NCI-H82 treated with DMSO at 0.1 percent for 48 hours (cell line): ENCODE data around the gene RASA3.

Source experiments
- DNase-seq: peaks from one replicate; lab custom pipeline; 2025; ENCODE audit not compliant: unreplicated experiment; lab: John Stamatoyannopoulos, UW

The RASA3 gene

DNA sequence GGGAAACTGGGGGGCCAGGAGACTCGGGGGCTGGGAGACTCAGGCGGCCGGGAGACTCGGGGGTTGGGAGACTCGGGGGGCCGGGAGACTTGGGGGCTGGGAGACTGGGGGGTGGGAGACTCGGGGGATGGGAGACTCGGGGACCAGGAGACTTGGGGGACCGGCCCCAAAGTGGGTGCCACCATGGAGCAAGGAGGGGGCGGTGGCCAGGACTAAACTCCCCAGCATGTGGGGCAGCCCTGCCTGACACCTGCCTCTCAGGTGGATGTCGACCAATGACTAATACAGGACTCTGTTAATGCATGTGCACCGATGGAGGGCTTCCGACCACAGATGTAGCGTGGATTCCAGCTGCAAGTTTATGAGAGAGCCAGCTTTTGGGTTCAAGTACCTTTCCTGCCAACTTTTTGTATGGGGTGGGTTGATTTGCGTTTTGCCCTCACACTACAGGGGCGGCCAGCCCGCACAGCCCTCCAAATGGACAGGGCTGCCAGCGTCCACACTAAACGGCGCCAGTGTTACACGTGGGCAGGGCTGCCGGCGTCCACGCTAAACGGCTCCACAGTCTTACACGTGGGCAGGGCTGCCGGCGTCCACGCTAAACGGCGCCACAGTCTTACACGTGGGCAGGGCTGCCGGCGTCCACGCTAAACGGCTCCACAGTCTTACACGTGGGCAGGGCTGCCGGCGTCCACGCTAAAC lies 62.2 kb downstream of the RASA3 start:
- no peak for DNase-seq

- DNase-seq, result no peak
Measured at GRCh38 chr13:114069376-114070097, 62.9 kb downstream of the RASA3 start.

GRCh38 chr13:114068656-114069318 lies 63.6 kb downstream of the RASA3 start:
- DNase-seq, result no peak

GRCh38 chr13:114067886-114068651 lies 64.4 kb downstream of the RASA3 start:
- DNase-seq, result no peak

DNA sequence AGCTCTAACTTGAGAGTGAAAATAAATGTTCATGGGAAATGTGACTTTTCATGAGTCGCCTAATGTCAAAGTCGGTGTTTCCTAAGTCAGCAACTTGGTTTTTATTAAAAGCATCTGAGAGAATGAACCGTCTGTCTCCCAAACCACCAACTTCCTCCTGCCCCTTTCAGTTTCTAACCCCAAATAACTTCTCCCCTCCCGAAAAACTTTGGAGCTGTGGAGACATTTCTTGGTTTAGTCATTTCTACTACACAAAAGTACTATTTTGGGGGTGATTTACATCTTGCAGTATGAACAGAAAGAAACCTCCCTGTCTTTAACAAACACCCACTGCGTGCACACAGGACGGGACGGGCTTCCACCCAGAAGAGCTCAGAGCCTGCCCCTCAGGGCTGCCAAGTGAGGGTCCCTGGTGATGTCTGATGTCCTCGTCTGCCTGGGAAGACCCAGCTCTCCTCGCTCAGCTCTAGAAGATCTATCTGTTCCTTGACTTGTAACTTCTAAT lies 65.0 kb downstream of the RASA3 start:
- no peak for DNase-seq

GRCh38 chr13:114066956-114067355 lies 65.5 kb downstream of the RASA3 start:
- DNase-seq, result no peak

DNA sequence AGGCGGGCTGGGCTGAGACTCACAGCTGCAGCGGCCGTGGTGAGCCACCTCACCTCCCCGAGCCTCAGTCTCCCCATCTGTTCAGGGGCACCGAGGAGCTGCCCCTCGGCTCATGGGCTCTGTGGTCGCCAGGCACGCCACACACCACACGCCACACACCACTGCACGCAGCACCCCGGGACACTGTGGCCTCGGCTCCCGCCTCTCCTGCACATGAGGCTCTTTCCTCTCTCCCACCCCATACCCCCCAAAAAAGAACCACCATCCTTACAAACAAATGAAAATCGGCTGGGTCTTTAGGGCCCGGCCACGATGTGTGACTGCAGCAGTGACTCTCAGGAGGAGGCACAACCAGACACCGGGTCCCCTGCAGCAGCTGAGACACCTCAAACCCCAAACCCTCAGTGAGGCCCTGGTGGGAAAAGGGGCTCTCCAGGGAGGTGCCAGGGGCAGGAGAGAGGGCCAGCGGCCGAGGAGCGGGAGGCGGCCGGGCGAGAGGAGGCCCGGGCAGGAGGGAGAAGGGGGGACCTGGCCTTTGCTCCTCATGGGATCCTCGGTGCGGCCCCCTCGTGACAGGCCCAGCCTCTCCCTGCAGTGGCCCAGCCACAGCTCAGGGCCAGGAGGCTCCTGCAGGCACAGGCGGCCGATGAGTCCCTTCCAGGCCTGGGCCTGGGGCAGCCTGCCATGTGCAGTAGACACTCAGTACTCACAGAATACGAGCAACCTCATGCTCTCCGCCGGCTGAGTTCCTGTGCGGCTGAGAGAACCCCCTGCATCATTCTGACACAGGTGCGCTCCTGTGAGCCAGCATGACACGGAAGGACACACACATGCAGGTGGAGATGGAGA lies 66.3 kb downstream of the RASA3 start:
- DNase-seq, result no peak

DNA sequence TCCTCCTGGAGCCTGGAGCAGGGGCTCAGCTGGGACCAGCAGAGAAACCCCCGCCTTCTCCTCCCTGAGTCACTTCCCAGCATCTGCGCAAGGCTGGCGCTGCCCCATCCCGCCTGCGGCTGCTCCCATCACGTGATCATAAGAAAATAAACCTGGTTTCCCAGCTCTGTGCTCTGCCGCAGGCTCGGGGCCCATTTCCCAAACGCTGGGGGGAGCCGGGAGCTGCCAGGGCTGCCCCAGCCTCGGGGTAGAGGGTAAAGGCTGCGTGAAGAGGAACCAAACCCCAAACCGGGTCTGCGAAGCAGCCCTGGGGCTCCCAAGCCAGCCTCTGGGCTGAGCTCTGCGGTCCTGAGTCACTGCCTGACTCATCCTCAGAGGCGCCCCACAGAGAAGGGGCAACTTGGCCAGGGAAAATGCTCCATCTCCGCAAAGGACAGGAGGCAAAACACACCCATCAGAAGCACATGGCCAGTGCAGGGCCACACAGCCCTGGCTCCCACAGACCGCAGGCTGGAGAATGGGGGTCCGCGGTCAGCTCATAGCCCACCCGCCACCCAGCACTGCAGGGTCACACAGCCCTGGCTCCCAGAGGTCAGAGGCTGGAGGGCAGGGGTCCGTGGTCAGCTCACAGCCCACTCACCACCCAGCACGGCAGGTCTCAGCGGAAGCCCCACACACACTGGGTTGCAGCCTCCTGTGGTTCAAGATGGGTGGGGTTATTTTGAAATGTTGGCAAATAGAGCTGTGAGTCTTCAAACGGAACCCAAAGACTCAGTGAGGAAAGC lies 67.1 kb downstream of the RASA3 start:
- DNase-seq, result no peak

GRCh38 chr13:114064450-114065140 lies 67.8 kb downstream of the RASA3 start:
- no peak for DNase-seq

DNA sequence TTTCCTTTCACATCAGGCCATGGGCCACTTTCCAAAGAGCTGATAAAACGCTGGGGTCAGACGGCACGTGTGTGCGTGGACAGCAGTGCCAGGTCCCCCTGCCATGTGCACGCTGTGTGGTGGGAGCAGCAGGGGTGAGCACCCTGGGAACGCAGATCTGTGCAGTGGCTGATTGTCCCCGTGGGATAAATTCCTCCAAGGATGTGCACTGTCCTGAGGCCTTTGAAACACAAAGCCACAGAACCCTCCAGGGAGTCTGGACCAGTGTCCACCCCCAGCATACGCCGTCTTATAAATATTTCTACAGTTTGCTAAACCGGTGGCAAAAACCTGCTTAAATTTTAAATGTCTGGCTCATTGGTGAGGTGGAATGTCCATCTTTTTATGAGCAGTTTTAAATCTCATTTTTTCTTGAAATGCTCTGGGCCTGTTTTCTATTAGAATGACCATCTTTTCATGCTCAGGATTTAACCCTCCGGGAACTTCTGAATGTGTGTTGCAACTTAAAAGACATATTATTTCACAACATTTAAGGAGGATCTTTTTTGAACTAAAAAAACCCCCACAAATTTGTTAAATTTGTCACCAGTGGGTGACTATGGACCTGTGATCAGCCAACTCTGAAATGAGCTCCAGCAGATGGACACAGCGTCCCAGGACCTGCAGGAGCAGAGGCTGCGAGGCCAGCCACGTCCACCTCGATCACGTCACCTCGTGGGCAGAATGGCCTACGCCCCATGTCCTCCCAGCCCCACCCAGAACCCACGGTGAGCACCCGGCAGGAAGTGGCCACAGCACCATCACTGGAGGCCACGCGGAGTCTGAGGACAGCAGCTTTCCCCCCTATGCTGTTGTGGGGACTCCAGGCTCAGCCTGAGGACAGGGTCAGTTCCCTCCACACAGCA lies 68.6 kb downstream of the RASA3 start:
- no peak for DNase-seq

DNA sequence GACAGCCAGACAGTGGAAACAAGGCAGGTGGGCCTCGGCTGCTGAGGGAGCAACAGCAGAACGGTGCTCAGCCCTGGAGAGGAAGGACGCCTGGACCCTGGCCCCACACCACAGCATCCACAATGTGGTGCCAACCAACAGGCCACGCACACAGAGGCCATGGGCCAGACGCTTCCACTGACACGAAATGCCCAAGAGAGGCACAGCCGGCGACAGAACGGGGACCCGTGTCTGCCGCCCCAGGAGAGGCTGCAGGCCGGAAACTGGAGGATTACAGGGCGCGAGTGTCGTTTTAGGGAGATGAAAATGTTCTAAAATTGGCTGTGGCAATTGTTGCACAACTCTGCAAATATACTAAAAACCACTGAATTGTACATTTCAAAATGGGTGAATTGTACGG lies 69.7 kb downstream of the RASA3 start:
- DNase-seq, result no peak

DNA sequence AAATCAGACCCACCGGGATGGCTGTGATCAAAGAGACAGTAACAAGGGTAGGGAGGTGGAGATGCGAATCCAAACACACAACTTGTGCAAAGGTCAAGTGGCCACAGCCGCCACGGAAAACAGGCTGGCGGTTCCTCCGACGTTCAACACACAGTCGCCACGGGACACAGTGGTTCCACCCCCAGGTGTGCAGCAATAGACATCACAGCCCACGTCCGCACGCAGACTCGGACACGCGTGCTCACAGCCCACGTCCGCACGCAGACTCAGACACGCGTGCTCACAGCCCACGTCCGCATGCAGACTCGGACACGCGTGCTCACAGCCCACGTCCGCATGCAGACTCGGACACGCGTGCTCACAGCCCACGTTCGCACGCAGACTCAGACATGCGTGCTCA lies 70.1 kb downstream of the RASA3 start:
- DNase-seq, result no peak

DNA sequence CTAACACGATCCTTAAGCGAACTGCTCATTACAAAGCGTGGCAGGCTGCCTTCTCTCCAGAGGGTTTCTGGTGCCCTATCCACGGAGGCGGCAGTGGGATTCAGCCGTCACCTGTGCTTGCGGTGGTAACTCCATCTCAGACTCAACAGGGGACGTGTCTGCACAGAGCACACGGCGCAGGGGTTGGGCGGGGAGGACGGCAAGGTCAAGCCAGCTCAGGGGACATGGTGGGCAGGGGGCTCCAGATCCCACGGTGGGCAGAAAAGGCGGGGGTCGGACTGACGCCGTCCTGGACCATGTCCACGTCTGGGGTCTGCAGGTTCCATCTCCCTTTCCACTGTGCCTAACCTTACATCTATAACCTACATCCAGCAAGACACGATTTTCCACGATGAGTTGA lies 70.7 kb downstream of the RASA3 start:
- DNase-seq, result no peak

DNA sequence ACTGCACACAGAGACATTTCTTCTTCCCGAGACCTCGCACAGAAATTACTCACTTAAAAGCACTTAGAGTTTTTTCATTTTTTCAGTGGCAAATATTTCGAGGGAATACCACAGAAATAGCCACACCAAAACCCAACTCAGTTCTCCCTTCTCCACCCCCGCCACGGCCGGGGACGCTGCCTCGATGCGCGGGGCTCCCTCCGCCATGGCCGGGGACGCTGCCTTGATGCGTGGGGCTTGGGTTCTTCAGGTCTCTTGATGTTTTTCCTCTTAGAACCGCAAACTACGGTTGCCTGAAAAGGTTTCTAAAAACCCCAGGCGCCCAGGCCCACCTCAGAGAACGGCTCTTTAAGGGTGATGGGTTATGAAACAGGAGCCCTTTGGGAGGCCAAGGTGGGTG lies 71.4 kb downstream of the RASA3 start:
- no peak for DNase-seq

DNA sequence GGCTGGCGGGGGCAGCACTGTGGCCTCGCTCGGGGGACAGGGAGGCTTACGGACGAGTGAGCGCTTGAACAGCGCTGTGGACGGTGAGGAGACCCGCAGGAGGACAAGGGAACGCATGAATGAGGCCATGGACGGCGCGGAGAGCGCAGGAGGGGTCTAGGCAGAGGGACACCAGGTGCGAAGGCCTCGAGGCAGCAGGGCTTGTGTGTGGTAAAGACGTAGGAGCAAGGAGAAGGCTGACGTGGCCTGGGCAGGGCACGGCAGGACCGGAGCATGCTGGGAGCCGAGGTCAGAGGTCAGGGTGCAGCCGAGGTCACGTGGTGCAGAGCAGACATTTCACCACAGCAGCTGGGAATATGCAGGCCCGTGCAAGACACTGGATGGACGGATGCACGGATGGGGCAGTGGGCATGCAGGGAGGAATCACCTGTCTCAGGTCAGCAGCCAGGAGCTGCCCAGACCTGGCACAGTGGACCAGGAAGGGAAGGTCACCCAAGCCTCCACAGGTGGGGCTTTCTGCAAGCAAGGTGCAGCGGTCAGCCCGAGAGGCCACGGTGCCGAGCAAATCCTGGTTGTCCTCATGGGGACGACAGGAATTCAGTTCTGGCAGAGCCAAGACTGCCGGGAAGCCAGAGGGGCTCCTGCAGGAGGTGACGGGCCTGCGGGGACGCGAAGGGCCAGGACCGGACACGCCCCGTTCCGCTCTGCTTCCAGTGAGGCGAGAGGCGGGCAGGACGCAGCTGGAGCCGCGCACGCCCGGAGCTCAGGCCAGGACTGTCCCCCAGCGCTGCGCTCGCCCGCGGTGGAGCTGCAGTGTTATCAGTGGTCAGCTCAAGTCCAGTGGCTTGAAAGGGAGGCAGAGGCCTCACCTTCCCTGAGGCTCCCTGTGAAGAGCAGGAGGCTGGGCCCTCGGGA lies 72.2 kb downstream of the RASA3 start:
- DNase-seq, result no peak

DNA sequence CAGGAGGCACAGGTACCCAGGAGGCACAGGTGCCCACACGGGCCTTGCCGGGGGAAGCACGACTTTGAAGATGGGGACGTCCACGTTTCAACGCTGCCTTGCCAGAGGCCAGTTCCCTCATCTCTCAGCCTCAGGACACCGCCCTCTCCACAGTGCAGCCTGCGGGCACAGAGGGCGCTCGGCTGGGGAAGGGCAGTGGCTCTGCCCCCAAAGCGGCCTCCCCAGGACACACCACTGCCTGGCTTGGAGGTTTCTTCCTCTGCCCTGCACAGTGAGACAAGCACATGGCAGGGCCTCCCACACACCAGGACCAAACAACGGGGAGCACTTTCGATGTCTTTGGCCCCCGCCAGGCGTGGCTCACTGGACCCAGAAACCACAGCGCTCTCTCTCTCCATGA lies 73.0 kb downstream of the RASA3 start:
- no peak for DNase-seq
